ENCODE results near the gene NFATC1. TPM values are rescaled to one million over a fixed set of nuclear protein-coding genes. Genes with fewer than 3 reads are reported as not detected.
A peak's percentile ranks its signal among the peaks of the same experiment; 100 is the strongest.

NFATC1 gene
- total RNA-seq, 2 donors from 2014 or later, result 89.4 to 94.8 TPM

GRCh38 chr18:79573921-79574491 is 178.3 kb downstream of the NFATC1 start:
- Mint-ChIP-seq H3K36me3 (peaks cover 22 to 26% of the 10 kb centered on the region in 2 donors), H3K9me3 (peaks cover 9% of the 10 kb centered on the region in 2 donors), H3K27ac (no peak overlapping the region)
- DNase-seq (ENCODE audit: low spot score in 2 of 2), result peak in 1 of 2 donors; percentile 26
- no peak for ATAC-seq

GRCh38 chr18:79574938-79575525 is 179.3 kb downstream of the NFATC1 start:
- ATAC-seq (no peak), DNase-seq (ENCODE audit: low spot score in 2 of 2) (peak in 1 of 2 donors; percentile 40)
- peaks cover 9% of the 10 kb centered on the region in 2 donors for H3K9me3 Mint-ChIP-seq
- no peak overlapping the region for H3K27ac Mint-ChIP-seq
- peaks cover 22 to 26% of the 10 kb centered on the region in 2 donors for H3K36me3 Mint-ChIP-seq

GRCh38 chr18:79575891-79576685 is 180.4 kb downstream of the NFATC1 start:
- DNase-seq (ENCODE audit: low spot score in 2 of 2) (peak in 1 of 2 donors; percentile 47), ATAC-seq (no peak)
- Mint-ChIP-seq H3K9me3 (peaks cover 9% of the 10 kb centered on the region in 2 donors), H3K27ac (no peak overlapping the region), H3K36me3 (peaks cover 22 to 26% of the 10 kb centered on the region in 2 donors)

- ATAC-seq (no peak), DNase-seq (ENCODE audit: low spot score in 2 of 2) (peak in 1 of 2 donors; percentile 47)
- Mint-ChIP-seq H3K36me3 (peaks cover 17 to 20% of the 10 kb centered on the region in 2 donors), H3K9me3 (peaks cover 9% of the 10 kb centered on the region in 2 donors), H3K27ac (no peak overlapping the region)
These were observed 181.1 kb downstream of the NFATC1 start for GRCh38 chr18:79576686-79577351.

GRCh38 chr18:79577451-79578395 is 182.0 kb downstream of the NFATC1 start:
- ATAC-seq (no peak), DNase-seq (ENCODE audit: low spot score in 2 of 2) (peak in 1 of 2 donors; percentile 50)
- Mint-ChIP-seq H3K27ac (peak overlapping the region in 1 of 2 donors; percentile 22), H3K9me3 (peaks cover 5 to 9% of the 10 kb centered on the region in 2 donors), H3K36me3 (peaks cover 8 to 11% of the 10 kb centered on the region in 2 donors)

- DNase-seq (ENCODE audit: low spot score in 2 of 2) (peak in 1 of 2 donors; percentile 45), ATAC-seq (no peak)
- peak overlapping the region in 1 of 2 donors; percentile 22 for H3K27ac Mint-ChIP-seq
- peaks cover 0 to 2% of the 10 kb centered on the region in 2 donors for H3K36me3 Mint-ChIP-seq
- peaks cover 0 to under 1% of the 10 kb centered on the region in 2 donors for H3K9me3 Mint-ChIP-seq
These were observed 182.9 kb downstream of the NFATC1 start for GRCh38 chr18:79578396-79579260.
